GM18873 (cell line): ENCODE measurements around the gene DLX6.
"Not testable (repeated sequence)": the region's sequence is repeated elsewhere in the genome, so short reads cannot be mapped to it uniquely, and the experiment has no call there.

ENCODE experiments used
- ATAC-seq: cut with Tn5 transposase; IDR thresholded peaks from one replicate; pipeline ENCODE4 v1.9.1; 2021; ENCODE audit warnings: mild to moderate bottlenecking, moderate library complexity, moderate number of reproducible peaks; ENCODE audit not compliant: unreplicated experiment, low FRiP score

DLX6 gene

DNA sequence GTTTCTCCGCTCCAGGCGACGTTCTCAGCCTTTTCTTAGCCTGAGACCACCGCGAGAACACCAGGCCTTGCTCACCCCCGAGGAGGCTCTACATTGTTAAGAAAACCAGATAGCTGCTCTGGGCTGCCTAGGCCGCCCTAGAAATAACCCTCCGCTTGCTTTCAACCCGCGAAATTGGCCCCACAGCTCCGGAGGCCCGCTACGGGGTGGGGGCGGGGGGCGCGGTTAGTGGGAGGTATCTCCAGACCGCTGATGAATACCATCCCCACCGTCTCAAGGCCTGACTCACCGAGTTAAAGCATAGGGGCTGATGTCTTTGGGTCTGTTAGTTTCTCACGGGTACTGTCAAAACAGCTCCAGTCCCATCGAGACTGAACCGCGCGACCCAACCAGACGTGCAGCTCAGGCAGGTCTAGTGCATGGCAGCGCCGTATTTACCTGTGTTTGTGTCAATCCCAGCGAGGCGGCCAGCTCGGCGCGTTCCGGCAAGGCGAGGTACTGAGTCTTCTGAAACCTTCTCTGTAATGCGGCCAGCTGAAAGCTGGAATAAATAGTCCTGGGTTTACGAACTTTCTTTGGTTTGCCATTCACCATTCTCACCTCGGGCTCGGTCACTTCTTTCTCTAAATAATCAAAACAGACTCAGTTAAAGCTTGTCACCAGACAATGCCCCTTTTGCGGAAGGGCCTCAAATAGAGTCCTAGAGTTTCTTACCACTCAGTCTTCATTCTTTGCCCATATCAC is 16.6 kb downstream of the DLX6 start:
- ATAC-seq: no peak

DNA sequence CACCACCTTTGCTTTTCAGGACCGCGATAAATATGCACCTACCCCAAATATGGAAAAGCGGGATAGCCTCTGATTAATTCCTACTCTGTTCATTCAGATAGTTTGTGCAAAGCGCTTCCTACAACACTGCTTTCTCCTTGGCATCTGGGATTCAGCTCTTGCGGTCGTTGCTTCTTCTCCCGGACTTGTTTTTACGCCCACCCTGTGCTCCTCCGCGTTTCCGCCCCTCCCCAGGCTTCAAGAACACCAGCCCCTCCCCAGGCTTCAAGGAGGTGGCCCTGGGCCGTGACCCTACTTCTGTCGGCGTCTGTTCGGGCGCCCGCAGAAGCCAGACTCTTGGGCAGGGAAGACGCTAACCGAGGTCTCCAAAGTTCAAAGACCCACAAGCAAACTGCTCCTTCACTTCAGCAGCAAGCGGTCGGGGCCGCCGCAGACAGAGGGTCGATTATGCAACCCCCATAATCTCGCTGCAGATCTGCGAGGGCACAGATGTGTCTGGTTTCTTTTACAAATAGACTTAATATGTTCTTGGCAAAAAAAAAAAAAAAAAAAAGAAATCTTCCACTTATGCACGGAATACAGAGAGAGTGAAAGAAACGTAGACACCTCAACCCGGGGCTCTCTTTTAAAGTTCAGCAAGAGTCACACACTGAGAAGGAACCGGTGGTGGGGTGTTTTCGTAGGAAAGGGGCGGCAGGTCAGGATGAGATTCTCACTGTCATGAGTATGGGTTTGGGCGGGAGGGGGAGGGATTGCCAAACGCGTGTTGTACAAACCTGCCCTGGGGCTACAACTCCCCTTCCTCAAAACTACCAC is 17.3 kb downstream of the DLX6 start:
- ATAC-seq: no peak

DNA sequence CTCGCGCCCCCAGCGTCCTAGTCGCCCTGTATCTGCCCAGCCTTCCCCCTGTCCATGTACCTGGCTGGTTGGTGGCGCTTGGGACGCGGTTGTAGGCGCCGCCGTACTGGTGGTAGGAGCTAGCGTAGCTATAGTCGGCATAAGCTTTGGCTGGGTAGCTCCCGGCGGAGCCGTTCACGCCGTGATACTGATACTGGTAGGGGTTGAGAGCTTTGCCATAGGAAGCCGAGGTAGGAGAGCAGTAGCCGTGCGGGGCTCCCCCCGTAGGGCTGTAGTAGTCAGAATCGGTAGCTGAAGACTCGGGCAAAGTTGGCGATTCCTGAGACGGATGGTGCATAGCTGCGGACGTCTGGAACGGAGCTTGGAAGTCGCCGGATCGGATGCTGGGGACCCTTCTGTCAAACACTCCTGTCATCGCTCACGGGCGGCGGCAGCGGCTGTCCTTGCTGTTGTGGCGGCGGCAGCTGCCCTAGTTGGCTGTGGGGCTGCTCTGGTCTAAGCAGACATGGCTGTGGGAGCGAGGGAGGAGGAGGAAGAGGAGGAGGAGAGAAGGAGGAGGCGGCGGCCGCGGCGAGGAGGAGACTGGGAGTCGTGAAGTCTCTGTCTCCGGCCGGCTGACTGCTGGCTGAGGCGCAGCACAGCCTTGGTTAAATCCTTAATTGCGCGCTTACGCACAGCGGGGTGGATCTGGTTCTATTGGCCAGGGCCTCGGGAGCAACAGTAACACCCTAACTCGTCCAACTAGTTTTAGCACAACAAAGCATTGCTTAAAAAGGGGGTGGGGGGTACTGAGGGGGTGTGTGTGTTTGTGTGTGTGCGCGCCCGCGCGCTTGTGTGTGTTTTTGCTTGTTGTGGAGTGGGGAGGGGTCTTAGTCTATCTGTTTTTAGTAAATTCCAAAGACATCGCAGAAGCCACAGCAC is 19.1 kb downstream of the DLX6 start, which contains the start of gene DLX5:
DLX5 (minus strand) TSS at position 623 of the 921 bp plus-strand sequence; CDS start at position 415, 208 bp downstream.
- no peak for ATAC-seq

DNA sequence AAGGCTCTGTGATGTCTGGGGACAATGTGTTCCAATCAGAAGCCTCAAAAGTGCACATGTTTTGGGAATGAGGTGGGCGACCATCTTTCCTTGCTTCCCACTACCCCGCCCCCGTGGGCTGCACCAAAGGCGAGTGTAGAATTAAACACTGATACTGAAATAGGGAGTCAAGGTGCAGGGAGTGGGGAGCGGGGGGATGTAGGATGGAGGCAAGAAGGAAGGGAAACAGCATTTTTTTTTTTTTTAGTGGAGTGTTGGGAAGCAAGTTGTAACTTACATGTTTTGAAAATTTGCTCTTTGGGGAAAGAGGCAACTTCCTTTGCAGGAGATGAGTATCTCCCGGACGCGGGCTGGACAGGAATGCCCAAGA is 19.8 kb downstream of the DLX6 start:
- ATAC-seq: no peak

DNA sequence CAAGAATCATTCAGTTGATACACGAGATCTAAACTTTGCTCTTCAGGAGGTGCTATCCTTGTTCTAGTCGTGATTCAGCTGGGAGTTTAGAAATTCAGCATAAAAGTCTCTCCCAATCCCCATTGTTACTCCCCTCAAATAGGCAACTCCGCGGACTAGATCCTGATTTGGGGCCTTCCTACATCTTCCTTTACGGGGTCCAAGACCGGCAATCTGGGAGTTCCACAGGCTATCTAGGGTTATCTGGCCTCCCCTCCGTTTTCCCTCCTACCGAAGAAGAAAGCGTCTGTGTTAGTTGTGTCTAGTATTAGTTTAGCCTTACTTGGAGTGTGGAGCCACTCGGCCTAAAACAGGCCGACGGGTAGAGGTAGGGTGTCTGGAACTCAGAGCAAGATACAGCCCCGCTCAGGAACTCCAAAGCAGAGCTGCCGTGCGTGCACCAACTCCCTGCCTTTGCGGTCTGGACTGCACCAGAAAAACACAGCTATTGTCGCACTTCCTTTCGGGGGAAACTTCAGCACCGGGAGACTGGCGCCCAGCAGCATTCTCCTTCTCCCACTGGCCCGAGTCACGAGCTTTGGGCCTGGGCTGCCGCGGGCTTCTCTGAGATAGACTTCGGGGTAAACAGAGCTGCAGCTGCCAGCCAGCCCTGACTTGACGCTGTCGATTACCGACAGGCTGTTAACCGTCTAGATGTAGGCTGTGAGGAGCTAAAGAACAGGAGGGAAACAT is 20.8 kb downstream of the DLX6 start:
- no peak for ATAC-seq

DNA sequence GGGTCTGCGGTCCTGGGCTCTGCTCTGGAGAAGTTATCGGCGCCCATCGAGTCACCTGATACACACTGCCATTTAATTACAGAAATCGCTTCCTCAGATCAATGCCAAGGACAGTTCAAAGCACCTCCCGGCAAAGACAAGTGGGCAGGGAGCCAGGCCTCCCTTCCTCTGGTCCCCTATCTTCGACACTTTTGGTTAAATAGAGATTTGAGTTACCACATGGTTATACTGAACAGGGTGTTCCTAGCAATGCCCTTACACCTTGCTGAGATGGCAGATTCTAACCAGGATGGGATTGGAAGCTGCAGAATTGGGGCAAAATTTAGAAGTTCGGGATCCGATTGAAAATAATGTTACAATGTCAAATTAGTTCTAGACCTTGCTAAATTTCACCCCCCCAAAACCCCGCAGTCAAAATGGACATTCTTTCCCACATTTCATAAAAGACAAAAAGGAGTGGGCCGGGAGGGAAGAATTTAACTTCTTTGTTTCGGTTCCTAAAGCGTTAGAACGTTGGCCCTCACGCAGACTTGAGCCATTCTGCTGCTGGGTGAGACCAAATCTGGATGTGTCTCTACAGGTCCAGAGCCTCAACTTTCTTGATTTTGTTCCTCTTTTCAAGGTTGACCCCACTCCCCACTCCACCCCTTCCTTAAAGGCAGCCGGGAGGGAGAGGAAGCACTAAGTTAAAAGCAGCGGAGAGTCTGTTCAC is 21.5 kb downstream of the DLX6 start:
- no peak for ATAC-seq

- peak; percentile 88 for ATAC-seq
Observed at GRCh38 chr7:97027427-97028234, 22.3 kb downstream of the DLX6 start.

DNA sequence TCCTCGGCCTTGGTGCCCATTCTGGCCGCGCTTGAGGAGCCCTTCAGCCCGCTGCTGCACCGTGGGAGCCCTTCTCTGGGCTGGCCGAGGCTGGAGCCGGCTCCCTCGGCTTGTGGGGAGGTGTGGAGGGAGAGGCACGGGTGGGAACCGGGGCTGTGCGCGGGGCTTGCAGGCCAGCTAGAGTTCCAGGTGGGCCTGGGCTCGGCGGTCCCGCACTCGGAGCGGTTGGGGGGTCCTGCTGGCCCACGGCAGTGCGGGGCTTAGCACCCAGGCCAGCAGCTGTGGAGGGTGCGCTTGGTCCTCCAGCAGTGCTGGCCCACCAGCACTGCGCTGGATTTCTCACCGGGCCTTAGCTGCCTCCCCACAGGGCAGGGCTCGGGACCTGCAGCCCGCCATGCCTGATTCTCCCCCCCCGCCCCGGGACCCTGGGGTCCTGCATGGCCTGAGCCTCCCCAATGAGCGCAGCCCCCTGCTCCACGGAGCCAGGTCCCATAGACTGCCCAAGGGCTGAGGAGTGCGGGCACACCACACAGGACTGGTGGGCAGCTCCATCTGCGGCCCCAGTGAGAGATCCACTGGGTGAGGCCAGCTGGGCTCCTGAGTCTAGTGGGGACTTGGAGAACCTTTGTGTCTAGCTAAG is 29.0 kb downstream of the DLX6 start:
- not testable (repeated sequence) for ATAC-seq

DNA sequence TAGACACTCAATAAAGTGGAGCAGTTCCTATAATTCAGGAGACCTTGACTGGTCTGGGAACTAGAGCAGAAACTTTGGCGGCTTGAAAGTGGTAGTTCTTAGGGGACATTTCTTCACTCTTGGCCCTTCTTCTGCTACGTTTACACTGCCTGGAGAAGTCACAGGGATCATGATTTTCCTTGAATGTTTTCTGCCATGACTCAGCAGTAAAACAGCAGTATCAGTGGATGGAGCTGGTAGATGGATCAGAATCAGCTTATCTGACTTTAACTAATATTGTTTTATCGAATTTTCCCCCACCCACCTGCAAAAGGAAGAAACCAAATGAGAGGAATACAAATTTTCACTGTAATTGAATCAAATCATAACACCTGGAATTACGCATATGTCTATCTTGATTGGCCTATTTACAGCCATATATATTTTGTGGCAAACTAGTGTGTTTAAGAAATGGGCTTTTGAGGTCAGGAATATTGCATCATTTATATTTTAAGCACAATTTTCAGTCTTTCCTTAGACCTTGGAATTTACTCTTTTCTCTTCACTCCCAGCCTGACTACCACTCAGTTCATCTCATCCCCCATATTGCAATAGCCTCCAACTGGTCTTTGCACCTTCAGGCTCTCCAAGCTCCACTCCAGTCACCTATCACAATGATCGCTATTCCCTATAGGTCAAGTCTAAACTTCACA is 34.2 kb downstream of the DLX6 start:
- ATAC-seq: no peak

DNA sequence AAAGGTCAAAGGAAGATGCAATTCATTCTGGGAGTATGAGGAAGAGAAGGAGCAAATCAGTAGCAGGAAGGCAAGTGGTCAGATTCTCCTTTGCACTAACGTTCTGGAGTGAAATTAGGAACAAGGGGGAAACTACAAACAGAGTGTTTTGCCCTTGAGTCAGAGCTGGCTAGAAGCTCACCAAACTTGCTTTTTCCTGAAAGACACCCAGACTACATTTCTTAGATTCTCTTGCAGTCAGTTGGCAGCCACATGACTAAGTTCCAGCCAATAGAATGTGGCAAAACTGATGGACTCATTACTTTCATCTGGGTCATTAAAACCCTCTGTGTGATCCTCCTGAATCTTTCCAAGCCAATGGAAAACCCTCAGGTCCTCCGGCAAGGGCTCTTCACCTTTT is 37.9 kb downstream of the DLX6 start:
- no peak for ATAC-seq
